ENCODE data around the gene KDM8. TPM values are rescaled to one million over a fixed set of nuclear protein-coding genes. Genes with fewer than 3 reads are reported as not detected.

Gene KDM8
- total and polyA plus RNA-seq, 4 donors = 4.2 to 9.7 (median 8.2) TPM

- peaks cover 47% of the 10 kb centered on the region for H3K4me1 ChIP-seq (ENCODE audit: control insufficient read depth, insufficient read depth, low read length)
- peaks cover 16% of the 10 kb centered on the region for H3K36me3 ChIP-seq (ENCODE audit: control insufficient read depth, insufficient read depth, low read length)
- H3K27me3 ChIP-seq (ENCODE audit: control insufficient read depth, insufficient read depth, low read length) = no peaks in the 10 kb centered on the region
- DNase-seq (ENCODE audit: low read depth in 4 of 6, low spot score in 6 of 6) = no peak
- H3K4me3 ChIP-seq (ENCODE audit: low read depth, low read length) = no peak overlapping the region
- 100% methylated on average over 5 of the region's 5 CpGs for WGBS (ENCODE audit: insufficient coverage)
- no peaks in the 10 kb centered on the region for H3K9me3 ChIP-seq (ENCODE audit: control insufficient read depth, insufficient read depth, low read length)
- no peak overlapping the region for H3K27ac ChIP-seq (ENCODE audit: low read depth, low read length)
Observed at GRCh38 chr16:27239026-27239425, 35.7 kb downstream of the KDM8 start.

- Histone ChIP-seq H3K4me3 (ENCODE audit: low read depth, low read length) (no peak overlapping the region), H3K4me1 (ENCODE audit: control insufficient read depth, insufficient read depth, low read length) (peaks cover 54% of the 10 kb centered on the region), H3K27ac (ENCODE audit: low read depth, low read length) (no peak overlapping the region), H3K36me3 (ENCODE audit: control insufficient read depth, insufficient read depth, low read length) (peaks cover 14% of the 10 kb centered on the region), H3K9me3 (ENCODE audit: control insufficient read depth, insufficient read depth, low read length) (no peaks in the 10 kb centered on the region), H3K27me3 (ENCODE audit: control insufficient read depth, insufficient read depth, low read length) (no peaks in the 10 kb centered on the region)
- DNase-seq (ENCODE audit: low read depth in 4 of 6, low spot score in 6 of 6) = no peak
- WGBS (ENCODE audit: insufficient coverage) = 91% methylated on average over 7 of the region's 9 CpGs
Observed at GRCh38 chr16:27239906-27240655, 36.8 kb downstream of the KDM8 start.

- Histone ChIP-seq H3K36me3 (ENCODE audit: control insufficient read depth, insufficient read depth, low read length) (peaks cover 10% of the 10 kb centered on the region), H3K9me3 (ENCODE audit: control insufficient read depth, insufficient read depth, low read length) (no peaks in the 10 kb centered on the region), H3K27me3 (ENCODE audit: control insufficient read depth, insufficient read depth, low read length) (no peaks in the 10 kb centered on the region), H3K4me1 (ENCODE audit: control insufficient read depth, insufficient read depth, low read length) (peaks cover 47% of the 10 kb centered on the region), H3K27ac (ENCODE audit: low read depth, low read length) (no peak overlapping the region), H3K4me3 (ENCODE audit: low read depth, low read length) (no peak overlapping the region)
- 95% methylated on average over 5 of the region's 6 CpGs for WGBS (ENCODE audit: insufficient coverage)
- DNase-seq (ENCODE audit: low read depth in 4 of 6, low spot score in 6 of 6) = no peak
Observed at GRCh38 chr16:27240948-27241531, 37.7 kb downstream of the KDM8 start.

- WGBS (ENCODE audit: insufficient coverage) = 72% methylated on average over 10 of the region's 13 CpGs
- Histone ChIP-seq H3K27ac (ENCODE audit: low read depth, low read length) (no peak overlapping the region), H3K4me3 (ENCODE audit: low read depth, low read length) (no peak overlapping the region), H3K36me3 (ENCODE audit: control insufficient read depth, insufficient read depth, low read length) (peaks cover 9% of the 10 kb centered on the region), H3K27me3 (ENCODE audit: control insufficient read depth, insufficient read depth, low read length) (no peaks in the 10 kb centered on the region), H3K4me1 (ENCODE audit: control insufficient read depth, insufficient read depth, low read length) (peaks cover 47% of the 10 kb centered on the region), H3K9me3 (ENCODE audit: control insufficient read depth, insufficient read depth, low read length) (no peaks in the 10 kb centered on the region)
- DNase-seq (ENCODE audit: low read depth in 4 of 6, low spot score in 6 of 6) = no peak
Observed at GRCh38 chr16:27241658-27242057, 38.3 kb downstream of the KDM8 start.

- H3K27ac ChIP-seq (ENCODE audit: low read depth, low read length) = peak overlapping the region; percentile 67
- H3K27me3 ChIP-seq (ENCODE audit: control insufficient read depth, insufficient read depth, low read length) = no peaks in the 10 kb centered on the region
- H3K4me1 ChIP-seq (ENCODE audit: control insufficient read depth, insufficient read depth, low read length) = peaks cover 41% of the 10 kb centered on the region
- no peaks in the 10 kb centered on the region for H3K9me3 ChIP-seq (ENCODE audit: control insufficient read depth, insufficient read depth, low read length)
- DNase-seq (ENCODE audit: low read depth in 4 of 6, low spot score in 6 of 6) = no peak
- 82% methylated on average over 2 of the region's 2 CpGs for WGBS (ENCODE audit: insufficient coverage)
- H3K36me3 ChIP-seq (ENCODE audit: control insufficient read depth, insufficient read depth, low read length) = peaks cover 9% of the 10 kb centered on the region
- no peak overlapping the region for H3K4me3 ChIP-seq (ENCODE audit: low read depth, low read length)
Observed at GRCh38 chr16:27242398-27242797, 39.1 kb downstream of the KDM8 start.

GRCh38 chr16:27242868-27243590 is 39.7 kb downstream of the KDM8 start:
- peaks cover 9% of the 10 kb centered on the region for H3K36me3 ChIP-seq (ENCODE audit: control insufficient read depth, insufficient read depth, low read length)
- H3K4me1 ChIP-seq (ENCODE audit: control insufficient read depth, insufficient read depth, low read length) = peaks cover 35% of the 10 kb centered on the region
- H3K27ac ChIP-seq (ENCODE audit: low read depth, low read length) = peak overlapping the region; percentile 67
- H3K27me3 ChIP-seq (ENCODE audit: control insufficient read depth, insufficient read depth, low read length) = no peaks in the 10 kb centered on the region
- WGBS (ENCODE audit: insufficient coverage) = 12% methylated on average over 12 of the region's 13 CpGs
- no peaks in the 10 kb centered on the region for H3K9me3 ChIP-seq (ENCODE audit: control insufficient read depth, insufficient read depth, low read length)
- H3K4me3 ChIP-seq (ENCODE audit: low read depth, low read length) = peak overlapping the region; percentile 18
- peak in 3 of 6 donors; percentile 11 to 77 (median 55) for DNase-seq (ENCODE audit: low read depth in 4 of 6, low spot score in 6 of 6)

GRCh38 chr16:27243725-27244362 is 40.5 kb downstream of the KDM8 start:
- H3K4me1 ChIP-seq (ENCODE audit: control insufficient read depth, insufficient read depth, low read length) = peaks cover 32% of the 10 kb centered on the region

GRCh38 chr16:27244363-27244755 is 41.0 kb downstream of the KDM8 start:
- Histone ChIP-seq H3K4me1 (ENCODE audit: control insufficient read depth, insufficient read depth, low read length) (peaks cover 32% of the 10 kb centered on the region), H3K9me3 (ENCODE audit: control insufficient read depth, insufficient read depth, low read length) (no peaks in the 10 kb centered on the region), H3K36me3 (ENCODE audit: control insufficient read depth, insufficient read depth, low read length) (peaks cover 9% of the 10 kb centered on the region), H3K4me3 (ENCODE audit: low read depth, low read length) (no peak overlapping the region), H3K27ac (ENCODE audit: low read depth, low read length) (no peak overlapping the region), H3K27me3 (ENCODE audit: control insufficient read depth, insufficient read depth, low read length) (no peaks in the 10 kb centered on the region)
- DNase-seq (ENCODE audit: low read depth in 4 of 6, low spot score in 6 of 6) = no peak
- 84% methylated on average over 7 of the region's 7 CpGs for WGBS (ENCODE audit: insufficient coverage)

More at GRCh38 chr16:27243725-27244362, 40.5 kb downstream of the KDM8 start:
- no peaks in the 10 kb centered on the region for H3K9me3 ChIP-seq (ENCODE audit: control insufficient read depth, insufficient read depth, low read length)
- DNase-seq (ENCODE audit: low read depth in 4 of 6, low spot score in 6 of 6) = no peak
- peaks cover 9% of the 10 kb centered on the region for H3K36me3 ChIP-seq (ENCODE audit: control insufficient read depth, insufficient read depth, low read length)
- H3K27me3 ChIP-seq (ENCODE audit: control insufficient read depth, insufficient read depth, low read length) = no peaks in the 10 kb centered on the region
- 95% methylated on average over 10 of the region's 11 CpGs for WGBS (ENCODE audit: insufficient coverage)
- peak overlapping the region; percentile 67 for H3K27ac ChIP-seq (ENCODE audit: low read depth, low read length)
- no peak overlapping the region for H3K4me3 ChIP-seq (ENCODE audit: low read depth, low read length)

GRCh38 chr16:27245276-27246172 is 42.2 kb downstream of the KDM8 start:
- Histone ChIP-seq H3K9me3 (ENCODE audit: control insufficient read depth, insufficient read depth, low read length) (no peaks in the 10 kb centered on the region), H3K27me3 (ENCODE audit: control insufficient read depth, insufficient read depth, low read length) (no peaks in the 10 kb centered on the region), H3K4me3 (ENCODE audit: low read depth, low read length) (no peak overlapping the region), H3K36me3 (ENCODE audit: control insufficient read depth, insufficient read depth, low read length) (peaks cover 6% of the 10 kb centered on the region), H3K4me1 (ENCODE audit: control insufficient read depth, insufficient read depth, low read length) (peaks cover 32% of the 10 kb centered on the region), H3K27ac (ENCODE audit: low read depth, low read length) (peak overlapping the region; percentile 36)
- 63% methylated on average over 8 of the region's 19 CpGs for WGBS (ENCODE audit: insufficient coverage)
- DNase-seq (ENCODE audit: low read depth in 4 of 6, low spot score in 6 of 6) = peak in 2 of 6 donors; percentile 69 to 84

Measured in spinal cord (tissue), 10 donors.